ENCODE data around the gene ZFAND2A.

Gene ZFAND2A

GRCh38 chr7:1141651-1142050 lies 18.3 kb downstream of the ZFAND2A start:
- no peak overlapping the region for H3K4me3 ChIP-seq (ENCODE audit: control insufficient read depth, low read depth, low read length)
- DNase-seq (ENCODE audit: low read depth) = no peak
- TF ChIP-seq, protein P1, sequence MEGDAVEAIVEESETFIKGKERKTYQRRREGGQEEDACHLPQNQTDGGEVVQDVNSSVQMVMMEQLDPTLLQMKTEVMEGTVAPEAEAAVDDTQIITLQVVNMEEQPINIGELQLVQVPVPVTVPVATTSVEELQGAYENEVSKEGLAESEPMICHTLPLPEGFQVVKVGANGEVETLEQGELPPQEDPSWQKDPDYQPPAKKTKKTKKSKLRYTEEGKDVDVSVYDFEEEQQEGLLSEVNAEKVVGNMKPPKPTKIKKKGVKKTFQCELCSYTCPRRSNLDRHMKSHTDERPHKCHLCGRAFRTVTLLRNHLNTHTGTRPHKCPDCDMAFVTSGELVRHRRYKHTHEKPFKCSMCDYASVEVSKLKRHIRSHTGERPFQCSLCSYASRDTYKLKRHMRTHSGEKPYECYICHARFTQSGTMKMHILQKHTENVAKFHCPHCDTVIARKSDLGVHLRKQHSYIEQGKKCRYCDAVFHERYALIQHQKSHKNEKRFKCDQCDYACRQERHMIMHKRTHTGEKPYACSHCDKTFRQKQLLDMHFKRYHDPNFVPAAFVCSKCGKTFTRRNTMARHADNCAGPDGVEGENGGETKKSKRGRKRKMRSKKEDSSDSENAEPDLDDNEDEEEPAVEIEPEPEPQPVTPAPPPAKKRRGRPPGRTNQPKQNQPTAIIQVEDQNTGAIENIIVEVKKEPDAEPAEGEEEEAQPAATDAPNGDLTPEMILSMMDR (IDR thresholded peaks at IDR 0.05; ENCODE audit: control insufficient read depth, insufficient read depth, low read depth, low read length, missing control alignments) = no peak

GRCh38 chr7:1140476-1141104 lies 19.4 kb downstream of the ZFAND2A start:
- no peak for DNase-seq (ENCODE audit: low read depth)
- H3K4me3 ChIP-seq (ENCODE audit: control insufficient read depth, low read depth, low read length) = no peak overlapping the region
- TF ChIP-seq, protein P1 (IDR thresholded peaks at IDR 0.05; ENCODE audit: control insufficient read depth, insufficient read depth, low read depth, low read length, missing control alignments) = no peak

GRCh38 chr7:1137517-1138167 lies 22.4 kb downstream of the ZFAND2A start:
- peak overlapping the region; percentile 84 for H3K4me3 ChIP-seq (ENCODE audit: control insufficient read depth, low read depth, low read length)
- no peak for DNase-seq (ENCODE audit: low read depth)
- TF ChIP-seq, protein P1 (IDR thresholded peaks at IDR 0.05; ENCODE audit: control insufficient read depth, insufficient read depth, low read depth, low read length, missing control alignments) = no peak

DNA sequence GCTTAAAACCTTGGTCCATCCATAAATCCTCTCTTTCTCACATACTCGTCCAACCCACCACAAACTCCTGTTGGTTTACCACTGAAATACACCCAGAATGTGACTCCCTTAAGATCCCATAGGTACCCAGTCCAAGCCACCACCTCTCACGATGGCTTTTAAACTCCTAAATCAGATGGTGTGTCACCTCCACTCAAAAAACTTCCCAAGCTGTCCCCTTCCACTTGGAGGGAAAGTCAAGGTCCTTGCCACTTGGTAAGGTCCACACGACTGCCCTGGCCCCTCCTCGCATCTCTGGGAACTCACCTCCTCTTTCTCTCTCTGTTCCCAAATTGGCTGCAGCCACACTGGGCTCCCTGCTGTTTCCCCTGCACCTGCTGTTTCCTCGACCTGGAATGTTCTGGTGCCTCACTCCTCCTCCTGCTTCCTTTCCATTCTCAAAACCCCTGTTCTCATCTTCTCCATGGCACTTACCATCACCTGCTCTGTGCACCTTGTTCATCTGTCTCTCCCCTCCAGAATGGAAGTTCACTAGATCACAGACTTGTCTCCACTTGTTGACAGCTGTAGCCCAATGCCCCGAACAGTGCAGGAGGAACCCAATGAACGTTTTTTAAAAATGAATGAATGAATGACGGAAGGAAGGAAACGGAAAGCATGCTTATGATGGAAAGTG lies 23.0 kb downstream of the ZFAND2A start:
- DNase-seq (ENCODE audit: low read depth) = no peak

GRCh38 chr7:1134951-1135350 lies 25.0 kb downstream of the ZFAND2A start:
- no peak for DNase-seq (ENCODE audit: low read depth)
- TF ChIP-seq, protein P1 (IDR thresholded peaks at IDR 0.05; ENCODE audit: control insufficient read depth, insufficient read depth, low read depth, low read length, missing control alignments) = no peak
- no peak overlapping the region for H3K4me3 ChIP-seq (ENCODE audit: control insufficient read depth, low read depth, low read length)

More for the DNA sequence above, 23.0 kb downstream of the ZFAND2A start:
- TF ChIP-seq, protein P1 (IDR thresholded peaks at IDR 0.05; ENCODE audit: control insufficient read depth, insufficient read depth, low read depth, low read length, missing control alignments) = no peak
- H3K4me3 ChIP-seq (ENCODE audit: control insufficient read depth, low read depth, low read length) = peak overlapping the region; percentile 84

DNA sequence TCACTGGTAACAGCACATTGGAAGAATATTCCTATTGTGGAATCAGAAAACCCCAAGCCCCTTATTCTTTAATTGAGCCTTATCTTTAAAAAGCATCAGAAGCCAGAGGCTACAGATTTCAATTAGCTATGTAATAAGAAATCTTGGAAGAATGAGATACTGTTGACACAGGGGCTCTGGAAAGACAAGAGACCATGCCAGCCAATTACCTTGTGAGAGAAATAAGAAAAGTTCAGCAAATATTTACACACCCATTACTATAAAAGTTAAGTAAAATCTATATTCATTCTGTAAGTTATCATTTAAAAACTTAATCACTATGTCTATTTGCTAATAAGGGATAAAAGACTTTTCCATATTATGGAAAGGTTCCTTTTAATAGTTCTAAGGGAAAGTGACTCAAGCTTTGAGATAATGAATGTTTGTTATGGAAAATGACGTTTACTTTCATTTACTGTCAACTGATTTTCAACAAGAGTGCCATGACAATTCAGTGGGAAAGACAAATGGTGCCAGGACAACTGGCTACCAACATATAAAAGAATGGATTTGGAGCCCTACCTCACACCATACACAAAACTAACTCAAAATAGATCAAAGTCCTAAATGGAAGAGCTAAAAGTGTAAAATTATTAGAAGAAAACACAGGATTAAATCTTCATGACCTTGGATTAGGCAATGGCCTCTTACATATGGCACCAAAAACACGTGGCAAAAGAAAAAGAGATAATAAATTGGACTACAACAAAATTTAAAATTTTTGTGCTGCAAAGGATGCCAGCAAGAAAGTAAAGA lies 28.3 kb downstream of the ZFAND2A start:
- TF ChIP-seq, protein P1 (IDR thresholded peaks at IDR 0.05; ENCODE audit: control insufficient read depth, insufficient read depth, low read depth, low read length, missing control alignments) = no peak
- DNase-seq (ENCODE audit: low read depth) = no peak
- no peak overlapping the region for H3K4me3 ChIP-seq (ENCODE audit: control insufficient read depth, low read depth, low read length)
